Fibroblast of skin of abdomen (primary cell): ENCODE data around the gene TRPM1.
A peak's percentile ranks its signal among the peaks of the same experiment; 100 is the strongest.

ENCODE experiments used
- DNase-seq: peaks from one replicate; pipeline ENCODE4 v3.0.0-alpha.2; 2013

TRPM1 gene

DNA sequence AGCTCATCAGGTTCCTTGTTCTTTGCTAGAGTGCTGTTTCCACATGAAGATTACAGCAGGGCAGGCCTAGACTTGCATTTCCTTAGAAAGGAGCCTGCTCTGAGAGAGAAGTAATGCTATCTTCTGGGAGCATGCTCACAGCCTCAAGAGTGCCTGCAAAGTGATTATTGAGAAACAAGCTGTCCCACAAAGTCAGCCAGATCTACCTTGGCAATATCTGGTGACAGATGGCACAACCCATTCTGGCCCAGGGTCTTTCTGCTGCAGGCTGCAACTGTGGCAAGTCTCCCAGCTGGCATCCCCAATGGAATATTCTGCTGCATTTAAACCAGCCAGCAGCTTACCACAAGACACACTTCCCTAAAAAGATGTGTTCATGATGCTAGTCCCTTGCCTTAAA is 139.4 kb downstream of the TRPM1 start:
- no peak for DNase-seq

DNA sequence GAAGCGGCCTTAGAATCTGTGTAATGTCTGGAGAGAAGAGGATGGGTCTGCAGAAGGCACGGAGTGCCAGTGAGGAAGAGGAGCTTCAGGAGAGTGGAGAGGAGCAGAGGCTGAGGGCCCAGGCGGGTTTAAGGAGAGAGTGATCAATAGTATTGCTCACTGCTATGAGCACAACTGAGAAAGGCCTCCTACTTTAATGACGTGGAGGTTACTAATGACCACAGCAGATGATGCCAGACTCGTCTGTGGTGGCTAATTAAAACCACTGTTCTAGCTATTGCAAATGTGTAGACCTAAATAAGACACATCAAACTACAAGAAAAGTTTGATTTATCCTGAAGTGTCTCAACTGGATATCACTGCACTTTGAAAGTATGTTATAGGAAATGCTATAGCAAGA is 143.3 kb downstream of the TRPM1 start:
- DNase-seq, result peak; percentile 36

DNA sequence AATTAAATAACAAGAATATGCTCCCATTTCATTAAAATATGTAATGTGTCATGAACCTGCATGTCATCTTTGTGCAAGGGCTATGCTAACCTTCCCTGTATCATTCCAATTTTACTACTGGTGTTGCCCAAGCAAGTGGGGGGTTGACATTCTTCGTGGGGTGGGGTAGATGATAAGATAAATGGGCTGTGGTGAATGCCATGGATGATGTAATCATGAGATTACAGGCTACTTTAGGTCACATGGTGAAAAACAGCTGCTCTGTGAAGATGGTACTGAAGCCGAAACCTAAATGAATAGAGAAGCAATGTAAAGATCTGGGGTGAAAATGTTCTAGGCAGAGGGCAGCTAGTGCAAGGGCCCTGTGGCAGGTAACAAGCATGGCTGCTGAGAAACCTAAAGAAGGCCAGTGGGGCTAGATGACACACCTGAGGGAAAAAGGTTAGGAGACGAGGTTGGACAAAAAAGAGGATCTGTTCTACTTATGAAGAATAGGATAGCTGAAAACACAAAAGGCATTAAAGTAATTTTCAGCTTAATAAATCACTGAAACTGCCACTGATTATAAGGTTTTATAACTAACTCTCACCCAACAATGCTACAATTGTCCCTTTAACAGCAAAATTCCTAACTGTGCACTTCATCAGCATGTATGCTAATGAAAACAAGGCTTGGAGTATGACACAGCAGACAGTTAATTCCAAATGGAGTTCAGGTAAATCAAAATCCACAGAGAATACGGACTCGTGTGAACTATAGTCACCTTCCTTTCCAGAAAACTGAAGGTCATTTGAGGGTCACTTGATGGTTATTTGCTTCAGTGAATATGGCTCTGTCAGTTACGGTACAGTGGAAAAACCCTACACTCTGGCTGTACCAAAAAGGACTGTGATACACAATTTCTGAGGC is 145.1 kb downstream of the TRPM1 start:
- DNase-seq, result peak; percentile 21

DNA sequence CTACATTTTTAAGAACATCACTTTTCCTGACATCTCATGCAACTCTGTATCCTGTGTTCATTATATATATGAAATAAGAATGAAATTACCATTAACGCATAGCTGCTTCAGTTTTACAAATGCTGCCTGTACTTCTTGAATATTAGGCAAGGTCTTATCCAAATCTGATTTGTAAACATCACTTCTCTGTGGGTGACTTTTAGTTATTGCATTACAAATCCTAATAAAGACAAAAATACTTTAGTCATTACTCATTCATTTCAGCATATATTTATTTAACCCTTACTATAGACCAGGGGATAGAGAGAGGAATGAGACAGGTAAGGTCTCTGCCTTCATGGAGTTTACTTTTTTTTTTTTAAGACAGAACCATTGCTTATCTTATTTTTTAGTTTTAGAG is 146.9 kb downstream of the TRPM1 start:
- peak; percentile 3 for DNase-seq

DNA sequence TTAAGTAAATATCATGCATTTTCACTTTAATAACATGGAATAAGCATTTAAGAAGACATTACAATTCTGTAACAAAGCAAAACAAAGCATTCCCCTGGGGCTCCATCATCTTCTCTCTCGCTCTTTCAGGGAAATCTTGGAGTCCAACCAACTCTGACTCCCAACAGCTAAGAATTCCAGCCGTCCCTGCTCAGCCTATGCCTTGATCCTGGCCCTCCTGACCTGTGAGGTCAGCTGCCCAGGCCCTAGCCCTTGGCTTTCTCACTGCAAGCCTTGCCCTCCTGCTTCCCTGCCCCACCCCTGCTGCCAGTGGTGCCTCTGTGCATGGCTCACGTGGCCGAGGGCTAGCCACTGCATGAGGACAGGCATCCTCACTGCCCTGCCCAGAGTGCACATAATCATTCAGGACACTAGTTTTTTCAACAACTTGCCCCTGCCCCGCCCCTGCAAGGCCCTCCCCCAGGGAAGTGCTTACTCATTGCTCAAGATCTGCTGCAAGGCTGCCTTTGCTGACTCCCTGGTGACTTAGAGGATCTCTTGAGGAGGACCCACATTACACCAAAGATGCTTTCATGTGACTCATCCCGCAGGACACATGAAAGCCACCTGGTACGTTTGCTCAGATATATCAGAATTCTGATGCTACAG is 147.7 kb downstream of the TRPM1 start:
- DNase-seq, result peak; percentile 87

DNA sequence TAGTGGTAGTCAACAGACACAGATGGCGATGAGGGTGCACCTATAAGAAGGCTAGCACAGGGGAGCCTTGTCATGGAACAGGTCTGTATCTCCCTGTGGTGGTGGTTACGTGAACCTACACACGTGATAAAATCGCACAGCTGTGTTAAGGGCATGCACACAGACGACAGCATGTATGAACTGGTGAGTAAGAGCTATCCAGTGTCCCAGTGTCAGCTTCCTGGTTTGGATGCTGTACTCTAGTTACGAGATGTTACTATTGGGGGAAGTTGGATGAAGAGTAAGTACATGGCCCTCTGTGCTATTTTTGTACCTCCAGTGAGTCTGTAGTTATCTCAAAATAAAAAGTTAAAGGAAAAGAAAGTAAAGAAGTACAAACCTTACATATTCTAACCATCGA is 148.3 kb downstream of the TRPM1 start:
- DNase-seq, result no peak
